H7 (cell line): ENCODE data around the gene ST3GAL4. TPM values are rescaled to one million over a fixed set of nuclear protein-coding genes. Genes with fewer than 3 reads are reported as not detected.
"Not testable (repeated sequence)": the region's sequence is repeated elsewhere in the genome, so short reads cannot be mapped to it uniquely, and the experiment has no call there.

Experiments
- DNase-seq: peaks from one replicate; pipeline ENCODE4 v3.0.0; 2012
- H3K27me3 ChIP-seq: 2 replicates; pipeline ENCODE4 v1.6.0; 2011; ENCODE audit warnings: mild to moderate bottlenecking, low read length; ENCODE audit not compliant: control insufficient read depth, insufficient read depth
- H3K36me3 ChIP-seq: replicated peaks from 2 replicates; pipeline ENCODE4 v1.5.1; 2011; ENCODE audit warnings: low read length; ENCODE audit not compliant: control insufficient read depth, insufficient read depth
- H3K4me3 ChIP-seq: 2 replicates; pipeline ENCODE4 v1.5.1; 2011; ENCODE audit warnings: low read depth, mild to moderate bottlenecking, control low read depth, low read length, moderate library complexity; ENCODE audit not compliant: insufficient read depth
- total RNA-seq: library from RNA; depleted of rRNA; stranded (reverse); fragments of >200 nt; shearing (Covaris generic); gene quantifications from 2 replicates; pipeline ENCODE4 v1.2.3, GENCODE V29; 2014

The ST3GAL4 gene
- total RNA-seq, 1 experiment from 2014 or later = 16.0 TPM

DNA sequence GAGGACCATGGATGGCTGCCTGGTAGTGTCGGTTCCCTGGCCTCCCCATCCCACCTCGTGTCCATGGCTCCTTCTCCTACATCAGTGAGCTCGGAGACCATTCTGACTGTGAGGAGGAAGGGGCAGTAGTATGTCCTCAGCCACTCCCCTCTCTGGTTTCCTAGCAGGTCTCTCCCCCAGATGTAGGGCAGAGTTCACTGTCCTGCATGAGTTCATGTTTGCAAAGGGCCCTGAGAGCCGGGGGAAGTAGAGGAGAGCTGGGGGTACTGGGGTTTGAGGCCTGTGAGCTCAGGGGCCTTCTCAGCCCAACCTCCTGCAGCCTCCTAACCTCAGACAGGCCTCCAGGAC, 18.4 kb upstream of the ST3GAL4 start:
- Histone ChIP-seq H3K4me3 (no peak overlapping the region), H3K36me3 (peaks cover 4% of the 10 kb centered on the region), H3K27me3 (no peaks in the 10 kb centered on the region)

DNA sequence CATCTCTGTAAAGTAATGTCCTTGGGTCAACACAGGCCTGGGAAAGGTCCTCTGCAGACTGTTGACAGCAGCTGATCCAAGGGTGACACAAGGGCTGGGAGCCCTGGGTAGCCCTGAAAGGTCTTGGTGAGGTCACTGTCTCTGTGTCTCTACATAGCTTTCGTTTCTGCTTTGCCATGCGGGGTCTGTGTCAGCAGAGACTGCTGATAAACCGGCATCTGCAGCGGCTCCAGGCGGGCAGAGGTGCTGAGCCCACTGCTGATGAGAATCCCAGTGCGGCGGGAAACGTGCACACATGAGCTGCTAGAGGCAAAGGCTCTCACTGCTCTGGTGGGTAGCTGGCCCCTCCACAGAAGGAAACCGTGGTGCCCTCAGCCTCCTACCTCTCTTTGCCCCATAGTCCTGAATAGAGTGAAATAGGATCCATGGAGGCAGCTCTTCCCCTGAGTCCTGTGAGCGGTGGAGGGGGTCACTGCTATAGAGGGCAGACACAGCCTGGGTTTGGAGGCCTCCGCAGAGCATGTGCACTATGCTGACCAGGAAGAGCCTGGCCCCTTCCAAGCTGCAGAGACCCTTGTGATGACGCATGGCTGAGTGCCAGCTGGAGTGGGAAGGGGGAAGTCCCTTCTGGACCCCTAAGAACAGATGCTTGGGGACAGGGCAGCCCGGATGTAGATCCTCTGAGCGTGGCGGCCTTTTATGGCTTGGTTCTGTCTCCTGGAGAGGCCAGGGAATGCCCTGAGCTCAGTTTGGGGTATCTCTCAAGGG, 17.8 kb upstream of the ST3GAL4 start:
- DNase-seq = no peak
- Histone ChIP-seq H3K27me3 (no peaks in the 10 kb centered on the region), H3K4me3 (no peak overlapping the region), H3K36me3 (peaks cover 4% of the 10 kb centered on the region)

More for the DNA sequence above, 18.4 kb upstream of the ST3GAL4 start:
- DNase-seq = no peak

DNA sequence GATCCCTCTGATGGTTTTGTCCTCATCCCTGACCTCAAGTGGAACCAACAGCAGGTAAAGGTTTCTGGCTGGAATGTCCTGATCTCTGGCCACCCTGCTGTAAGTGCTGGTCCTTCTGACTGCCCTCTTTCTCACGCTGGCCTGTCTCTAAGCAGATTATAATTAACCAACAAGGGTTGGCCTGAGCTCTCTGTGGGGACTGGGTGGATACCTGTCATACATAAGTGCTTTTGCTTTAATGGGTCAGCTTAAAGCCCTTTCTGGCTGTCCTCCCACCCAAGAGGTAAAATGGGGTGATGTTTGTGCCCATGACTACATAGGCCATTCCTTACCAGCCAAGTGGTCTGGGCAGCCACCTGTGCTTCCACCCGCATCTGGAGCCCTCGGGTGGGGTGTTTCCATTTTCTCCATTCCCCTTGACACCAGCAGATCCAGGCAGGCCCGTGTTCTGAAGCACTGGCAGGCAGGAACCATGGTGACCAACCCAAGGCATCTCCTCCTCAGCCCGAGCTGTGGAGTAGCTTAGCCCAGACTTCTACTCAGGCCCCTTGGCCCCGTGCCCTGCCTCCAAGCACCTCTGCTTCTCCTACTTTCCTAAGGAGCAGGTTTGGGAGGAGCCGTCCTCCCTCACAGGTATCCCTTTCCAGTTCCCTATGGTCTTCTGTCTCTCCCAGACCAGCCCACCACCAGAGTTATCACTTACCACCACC, 17.0 kb upstream of the ST3GAL4 start:
- Histone ChIP-seq H3K27me3 (no peaks in the 10 kb centered on the region), H3K4me3 (no peak overlapping the region)

DNA sequence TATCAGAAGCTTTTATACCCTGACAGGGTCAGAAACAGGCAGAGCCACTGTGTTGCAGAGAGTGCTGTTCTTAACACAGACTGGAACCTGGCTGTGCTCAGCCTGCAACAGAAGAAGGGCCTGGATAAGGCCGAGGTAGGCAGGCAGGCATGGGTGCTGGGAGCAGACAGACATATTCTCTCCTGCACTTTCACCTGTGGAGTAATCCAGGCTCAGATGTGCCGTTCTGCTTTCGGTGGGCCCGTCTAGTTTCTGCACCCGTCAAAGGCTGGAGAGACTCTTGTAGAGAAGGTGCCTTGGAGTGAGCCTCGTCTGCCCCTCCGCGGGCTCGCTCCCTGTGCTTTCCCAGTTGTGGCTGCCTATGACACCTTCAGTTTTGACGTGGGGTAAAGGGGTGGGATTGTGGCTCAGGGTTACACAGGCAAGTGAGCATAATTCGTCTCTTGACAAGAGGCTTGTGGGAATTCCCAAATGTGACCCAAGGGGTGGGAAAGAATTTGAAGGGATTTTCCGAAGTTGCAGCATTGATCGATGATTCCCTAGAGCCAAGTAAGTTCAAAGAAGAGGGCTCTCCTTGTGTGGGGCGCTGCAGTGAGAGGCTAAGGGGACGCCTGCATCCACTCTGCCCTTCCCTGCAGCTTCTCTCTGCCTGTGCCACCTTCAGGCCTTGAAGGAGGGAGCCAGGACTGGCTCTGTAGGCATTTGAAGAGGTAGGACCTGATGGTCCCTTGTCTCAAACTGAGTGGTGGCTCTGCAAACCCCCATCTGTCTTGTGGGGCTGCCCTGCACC, 16.2 kb upstream of the ST3GAL4 start:
- Histone ChIP-seq H3K36me3 (peaks cover 6% of the 10 kb centered on the region), H3K27me3 (no peaks in the 10 kb centered on the region), H3K4me3 (no peak overlapping the region)
- no peak for DNase-seq

More for the DNA sequence above, 17.0 kb upstream of the ST3GAL4 start:
- DNase-seq = no peak
- H3K36me3 ChIP-seq = peaks cover 6% of the 10 kb centered on the region

DNA sequence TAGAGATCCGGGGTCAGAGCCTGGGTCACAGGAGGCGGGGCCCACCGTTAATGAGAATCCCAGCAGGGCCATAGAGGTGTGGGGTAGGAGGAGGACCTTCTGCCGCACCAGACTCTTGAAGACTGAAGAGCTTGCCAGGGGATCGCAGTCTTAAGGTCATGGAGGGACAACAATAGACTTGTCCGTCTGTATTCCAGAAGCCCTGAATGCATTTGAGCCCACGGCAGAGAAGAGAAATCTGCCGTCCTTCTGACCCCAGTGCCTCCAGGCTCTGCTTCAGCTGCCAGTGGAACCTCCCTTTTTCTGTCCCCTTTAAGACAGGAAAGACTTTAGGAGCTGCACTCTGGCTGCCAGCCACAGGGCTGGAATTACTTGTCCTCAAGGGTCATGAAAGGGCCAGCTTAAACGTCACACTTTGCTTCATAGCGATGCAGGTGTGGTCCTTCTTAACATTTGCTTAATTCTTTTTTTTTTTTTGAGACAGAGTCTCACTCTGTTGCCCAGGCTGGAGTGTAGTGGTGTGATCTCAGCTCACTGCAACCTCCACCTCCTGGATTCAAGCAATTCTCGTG, 15.5 kb upstream of the ST3GAL4 start:
- Histone ChIP-seq H3K27me3 (no peaks in the 10 kb centered on the region), H3K36me3 (peaks cover 6% of the 10 kb centered on the region), H3K4me3 (no peak overlapping the region)
- no peak for DNase-seq

DNA sequence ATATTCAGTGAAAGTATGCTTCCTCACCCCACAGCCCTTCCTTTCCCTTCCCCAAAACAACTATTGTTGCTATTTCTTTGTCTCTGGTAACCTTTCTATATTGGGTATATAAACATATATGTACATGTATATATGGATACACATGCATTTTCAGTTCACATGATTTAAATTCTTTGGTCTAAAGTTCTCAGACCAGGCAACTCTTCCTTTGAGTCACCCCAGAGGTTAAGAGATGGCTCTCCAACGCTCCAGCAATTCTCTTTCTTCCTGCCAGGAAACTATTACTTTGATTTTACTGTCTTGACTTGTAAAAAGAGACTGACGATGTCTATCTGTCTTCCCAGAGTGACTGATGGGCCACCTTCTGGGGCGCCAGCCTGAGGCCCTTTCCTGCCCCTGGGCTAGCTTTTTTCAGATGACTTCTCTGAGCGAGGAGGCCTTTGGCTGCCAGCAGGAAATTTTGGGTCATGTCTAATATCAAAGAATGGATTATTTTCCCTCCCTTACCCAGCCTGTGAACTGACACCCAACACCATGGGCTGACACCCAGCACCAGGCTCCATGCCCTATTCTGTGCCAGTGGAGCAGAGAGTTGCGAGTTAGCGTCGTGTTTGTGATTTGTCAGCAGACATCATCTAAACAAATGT, 14.4 kb upstream of the ST3GAL4 start:
- Histone ChIP-seq H3K36me3 (peaks cover 5% of the 10 kb centered on the region), H3K27me3 (no peaks in the 10 kb centered on the region), H3K4me3 (no peak overlapping the region)
- DNase-seq = no peak

DNA sequence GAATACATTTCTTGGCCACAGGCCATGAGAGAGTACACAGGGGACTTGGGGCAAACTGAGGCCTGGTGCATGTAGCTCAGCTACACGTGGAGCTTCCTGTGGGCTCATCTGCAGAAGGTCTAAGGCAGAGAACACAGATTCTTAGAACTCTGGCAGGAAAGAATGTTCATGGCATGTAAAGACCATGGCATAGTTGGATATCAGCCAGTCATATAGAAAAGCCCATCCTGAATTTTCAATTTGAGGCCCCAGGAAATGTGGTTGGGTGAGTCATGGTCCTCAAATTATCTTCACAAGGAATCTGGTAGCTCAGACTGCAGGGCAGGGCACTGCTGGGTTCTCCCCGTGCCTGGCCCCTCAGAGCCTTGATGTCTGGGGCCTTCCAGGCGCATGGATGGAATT, 13.7 kb upstream of the ST3GAL4 start:
- no peaks in the 10 kb centered on the region for H3K27me3 ChIP-seq
- H3K36me3 ChIP-seq = peaks cover 5% of the 10 kb centered on the region
- no peak for DNase-seq
- no peak overlapping the region for H3K4me3 ChIP-seq

DNA sequence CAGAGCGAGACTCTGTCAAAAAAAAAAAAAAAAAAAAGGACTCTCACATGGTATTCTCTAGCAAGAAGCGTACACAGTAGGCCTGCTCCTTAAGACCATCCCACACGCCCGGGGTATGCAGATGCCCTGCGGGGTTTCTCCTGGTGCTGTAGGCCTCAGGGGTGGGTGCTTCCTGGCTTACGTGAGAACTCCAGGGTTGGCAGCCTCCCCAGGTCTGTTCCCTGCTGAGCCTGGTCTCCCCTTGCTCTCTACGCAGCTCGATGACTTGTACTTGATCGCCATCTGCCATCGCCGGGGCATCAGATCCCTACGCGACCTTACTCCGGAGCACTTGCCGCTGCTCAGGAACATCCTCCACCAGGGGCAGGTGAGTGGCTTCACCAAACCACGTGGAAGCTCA, 12.4 kb upstream of the ST3GAL4 start:
- Histone ChIP-seq H3K36me3 (peaks cover 5% of the 10 kb centered on the region), H3K27me3 (no peaks in the 10 kb centered on the region), H3K4me3 (no peak overlapping the region)
- DNase-seq = no peak

DNA sequence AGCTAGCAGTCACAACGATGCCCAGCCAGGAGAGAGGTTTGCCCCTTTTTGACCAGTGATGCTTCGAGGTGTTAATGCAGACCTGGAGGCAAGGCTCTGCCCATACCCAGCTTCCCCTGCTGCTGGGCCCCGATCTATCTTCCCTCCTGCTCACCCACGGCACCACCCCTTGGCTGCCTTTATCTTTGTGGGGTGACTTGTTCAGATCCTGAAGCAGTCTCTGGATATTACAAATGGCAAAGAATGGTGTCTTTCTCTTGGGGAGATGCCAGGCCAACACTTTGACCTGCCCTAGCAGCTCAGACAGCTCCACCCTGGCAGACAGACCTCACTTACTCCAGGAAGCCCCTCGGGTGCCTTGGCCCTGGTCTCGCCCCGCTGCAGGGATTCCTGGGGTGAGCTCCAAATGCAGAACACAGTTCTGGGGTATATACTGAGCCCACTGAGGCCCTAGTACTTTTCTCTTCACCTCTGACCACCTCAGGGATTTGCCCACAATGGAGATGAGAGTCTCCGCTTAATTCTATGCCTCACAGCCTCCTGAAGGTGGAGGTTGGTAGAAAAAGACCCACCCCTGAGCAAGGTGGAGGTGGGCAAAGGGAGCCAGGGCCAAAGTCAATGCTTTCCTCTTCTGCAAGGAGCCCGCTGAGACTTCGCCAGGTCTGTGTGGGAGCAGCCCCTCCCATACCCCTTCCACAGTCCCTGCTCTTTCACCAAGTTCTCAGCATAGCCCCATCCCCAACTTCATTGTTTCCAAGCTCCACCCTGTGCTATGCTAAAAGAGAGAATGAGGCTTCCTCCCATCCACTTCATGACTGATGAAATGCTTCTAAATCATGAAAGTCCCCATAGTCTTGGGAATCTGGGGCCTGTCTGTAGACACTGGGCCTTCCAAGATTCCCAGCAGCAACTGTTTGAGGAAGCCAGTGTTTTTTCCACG, 11.1 kb upstream of the ST3GAL4 start:
- no peak overlapping the region for H3K4me3 ChIP-seq
- DNase-seq = no peak

DNA sequence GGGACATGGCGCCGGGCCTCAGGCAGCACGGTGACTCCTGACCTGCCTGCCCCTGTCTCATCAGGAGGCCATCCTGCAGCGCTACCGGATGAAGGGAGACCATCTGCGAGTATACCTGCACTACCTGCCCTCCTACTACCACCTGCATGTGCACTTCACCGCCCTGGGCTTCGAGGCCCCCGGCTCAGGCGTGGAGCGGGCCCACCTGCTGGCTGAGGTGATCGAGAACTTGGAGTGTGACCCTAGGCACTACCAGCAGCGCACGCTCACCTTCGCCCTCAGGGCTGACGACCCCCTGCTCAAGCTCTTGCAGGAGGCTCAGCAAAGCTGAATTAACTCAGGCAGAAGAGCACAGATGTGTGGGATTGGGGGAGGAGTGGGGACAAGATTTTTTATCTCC, 10.2 kb upstream of the ST3GAL4 start:
- H3K4me3 ChIP-seq = no peak overlapping the region
- DNase-seq = no peak
- H3K27me3 ChIP-seq = no peaks in the 10 kb centered on the region

More for the DNA sequence above, 11.1 kb upstream of the ST3GAL4 start:
- Histone ChIP-seq H3K27me3 (no peaks in the 10 kb centered on the region), H3K36me3 (peaks cover 4% of the 10 kb centered on the region)

DNA sequence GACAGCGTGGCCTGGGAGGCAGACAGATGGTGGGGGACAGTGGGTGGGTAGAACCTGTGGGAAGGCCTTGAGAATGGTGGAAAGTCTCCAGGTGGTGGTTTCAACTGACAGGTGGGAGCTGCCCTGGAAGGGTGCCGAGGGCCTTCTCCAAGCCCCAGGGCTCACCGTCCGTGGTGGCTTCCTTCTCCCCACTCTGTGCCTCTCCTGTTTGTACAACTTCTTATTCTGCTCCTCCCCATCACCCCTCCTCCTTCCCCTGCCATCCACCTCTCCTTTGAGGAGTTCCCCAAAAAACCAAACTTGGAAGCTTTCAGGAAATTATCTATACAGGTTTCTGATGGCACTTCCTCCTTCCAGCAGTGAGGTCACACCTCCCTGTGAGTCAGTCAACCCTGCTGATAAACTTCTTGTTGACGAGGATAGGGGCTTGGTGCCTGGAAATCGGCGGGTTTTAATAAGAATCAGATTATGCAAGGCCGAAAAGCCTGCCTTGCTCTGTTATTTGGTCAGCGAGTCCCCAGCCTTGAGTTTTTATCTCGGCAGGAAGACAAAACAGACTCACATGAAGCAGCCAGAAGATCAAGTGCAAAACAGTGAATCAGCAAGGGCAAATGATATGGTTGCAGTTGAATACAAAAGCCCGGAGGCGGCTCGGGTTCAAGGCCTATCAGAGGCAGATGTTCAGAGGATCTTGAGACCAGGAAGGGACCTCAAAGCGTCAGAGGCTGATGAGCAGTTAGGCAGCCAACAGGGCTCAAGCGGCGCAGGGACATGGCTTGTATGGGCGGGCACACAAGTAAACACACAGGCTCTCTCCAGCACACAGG, 9.5 kb upstream of the ST3GAL4 start:
- Histone ChIP-seq H3K27me3 (no peaks in the 10 kb centered on the region), H3K36me3 (peaks cover 4% of the 10 kb centered on the region)
- DNase-seq = no peak

More for the DNA sequence above, 10.2 kb upstream of the ST3GAL4 start:
- H3K36me3 ChIP-seq = peaks cover 4% of the 10 kb centered on the region

DNA sequence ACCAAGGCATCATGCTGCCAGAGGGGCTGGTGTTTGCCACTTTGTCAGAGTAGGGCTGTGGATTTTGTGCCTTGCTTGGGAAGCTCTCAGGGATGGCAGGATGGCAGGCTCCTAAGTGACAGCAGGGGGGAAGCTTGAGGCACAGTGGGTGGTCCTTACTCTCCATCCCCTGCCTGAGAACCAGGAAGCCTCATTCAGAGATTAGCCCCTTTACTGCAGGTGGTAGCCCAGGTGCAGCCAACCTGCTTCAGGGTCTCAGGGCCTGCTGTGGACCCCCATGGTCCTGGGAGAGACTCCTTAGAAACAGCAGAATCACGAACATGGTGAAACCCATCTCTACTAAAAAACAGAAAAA, 8.9 kb upstream of the ST3GAL4 start:
- DNase-seq = peak; percentile 64
- Histone ChIP-seq H3K4me3 (no peak overlapping the region), H3K27me3 (no peaks in the 10 kb centered on the region), H3K36me3 (peaks cover 2% of the 10 kb centered on the region)

More for the DNA sequence above, 9.5 kb upstream of the ST3GAL4 start:
- no peak overlapping the region for H3K4me3 ChIP-seq

DNA sequence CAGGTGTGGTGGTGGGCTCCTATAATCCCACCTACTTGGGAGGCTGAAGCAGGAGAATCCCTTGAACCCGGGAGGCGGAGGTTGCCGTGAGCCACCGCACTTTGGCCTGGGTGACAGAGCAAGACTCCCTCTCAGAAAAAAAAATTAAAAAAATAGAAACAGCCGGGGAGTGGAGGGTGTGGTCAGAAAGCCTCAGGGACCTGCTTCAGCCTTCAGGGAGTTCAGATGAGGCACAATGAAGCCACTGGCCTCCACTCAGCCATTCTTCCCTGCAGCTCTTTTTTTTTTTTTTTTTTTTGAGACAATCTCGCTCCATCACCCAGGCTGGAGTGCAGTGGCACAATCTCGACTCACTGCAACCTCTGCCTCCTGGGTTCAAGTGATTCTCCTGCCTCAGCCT, 8.5 kb upstream of the ST3GAL4 start:
- DNase-seq, H3K36me3 ChIP-seq, H3K27me3 ChIP-seq, H3K4me3 ChIP-seq: not testable (repeated sequence)
